Activated T-helper 9 cell treated with anti-CD3 and anti-CD28 coated beads, Interleukin-2, amount 50 U/mL, for 16 hours (primary cell): ENCODE results near the gene TUBGCP6.

Experiments
- DNase-seq: peaks from one replicate; pipeline ENCODE4 v3.0.0-alpha.2; 2020; ENCODE audit warnings: low read depth

Gene TUBGCP6

DNA sequence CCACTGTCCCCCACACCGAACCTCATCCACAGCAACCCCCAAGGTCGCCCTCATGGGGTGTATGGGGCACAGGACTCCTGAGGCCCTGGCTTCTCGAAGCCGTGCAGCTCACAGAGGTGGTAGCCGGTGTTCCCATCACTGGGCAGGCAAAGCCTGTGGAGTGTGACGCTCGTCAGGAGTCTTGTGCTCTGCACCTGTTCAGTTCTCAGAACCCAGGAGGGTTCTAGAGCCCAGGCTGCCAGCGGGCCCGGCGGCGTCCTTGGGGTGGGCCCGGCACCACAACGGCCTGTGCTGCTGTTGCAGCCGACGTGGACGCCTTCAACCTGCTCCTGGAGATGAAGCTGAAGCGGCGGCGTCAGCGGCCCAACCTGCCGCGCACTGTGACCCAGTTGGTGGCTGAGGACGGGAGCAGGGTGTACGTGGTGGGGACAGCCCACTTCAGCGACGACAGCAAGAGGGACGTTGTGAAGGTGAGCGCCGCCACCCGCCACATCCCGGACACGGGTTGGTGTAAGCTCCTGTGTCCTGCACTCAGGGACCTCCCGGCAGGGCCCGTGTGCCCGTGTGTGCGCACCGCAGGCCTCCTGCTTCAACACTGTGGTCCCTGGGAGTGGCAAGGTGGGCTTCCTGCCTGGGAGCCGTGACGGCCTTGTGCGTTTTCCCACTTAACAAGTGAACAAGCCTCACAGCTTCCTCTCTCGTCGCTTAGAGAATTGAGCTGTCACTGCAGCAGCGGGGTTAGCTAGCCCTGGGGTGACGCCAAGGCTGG lies 50.6 kb downstream of the TUBGCP6 start:
- no peak for DNase-seq

- no peak for DNase-seq
These were observed 51.2 kb downstream of the TUBGCP6 start for GRCh38 chr22:50193621-50194020.

- DNase-seq: no peak
These were observed 52.2 kb downstream of the TUBGCP6 start for GRCh38 chr22:50192436-50193204.

GRCh38 chr22:50190941-50191741 lies 53.7 kb downstream of the TUBGCP6 start:
- DNase-seq: peak; percentile 59

- DNase-seq: peak; percentile 67
These were observed 54.5 kb downstream of the TUBGCP6 start for GRCh38 chr22:50190182-50190940.

DNA sequence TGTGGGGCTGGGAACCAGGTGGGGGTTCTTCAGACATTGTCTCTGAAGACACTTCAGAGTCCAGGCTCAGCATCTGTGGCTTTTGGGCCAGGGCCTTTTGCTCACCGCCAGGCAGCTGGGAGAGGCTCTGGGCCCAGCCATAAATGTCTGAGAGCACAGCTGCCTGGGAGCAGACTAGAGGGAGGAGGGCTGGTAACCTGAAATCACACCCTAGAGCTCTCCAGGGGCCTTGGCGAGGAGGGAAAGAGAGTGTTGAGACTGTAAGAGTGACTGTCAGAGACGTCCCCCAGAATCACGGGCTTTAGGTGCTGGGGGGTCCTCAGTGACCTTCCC lies 55.0 kb downstream of the TUBGCP6 start:
- no peak for DNase-seq

DNA sequence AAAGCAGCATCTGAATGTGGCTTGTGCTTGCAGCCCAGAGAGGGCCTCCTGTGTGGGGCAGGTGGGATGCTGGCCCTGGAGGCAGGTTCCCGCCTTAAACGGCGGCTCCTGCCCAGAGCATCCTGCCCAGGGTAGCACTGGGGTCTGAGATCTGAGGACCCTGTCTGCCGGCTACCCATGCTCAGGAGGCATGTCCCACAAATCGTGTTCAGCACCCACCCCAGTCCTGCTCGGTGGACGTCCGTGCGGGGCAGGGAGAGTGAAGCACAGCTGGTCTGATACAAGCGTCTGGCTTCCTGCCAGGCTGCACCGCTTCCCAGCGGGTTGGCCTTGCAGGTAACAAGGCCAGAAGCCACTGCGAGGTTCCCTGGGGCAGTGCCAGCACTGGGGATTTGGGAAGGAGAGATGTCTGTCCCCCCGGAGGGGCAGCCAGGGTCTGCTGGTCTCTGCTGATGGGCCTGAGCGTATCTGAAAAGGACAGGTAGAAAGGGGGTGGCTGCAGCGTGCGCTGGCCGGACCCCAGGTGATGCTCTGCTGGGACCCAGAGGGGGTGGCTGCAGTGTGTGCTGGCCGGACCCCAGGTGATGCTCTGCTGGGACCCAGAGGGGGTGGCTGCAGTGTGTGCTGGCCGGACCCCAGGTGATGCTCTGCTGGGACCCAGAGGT lies 55.5 kb downstream of the TUBGCP6 start:
- no peak for DNase-seq

GRCh38 chr22:50188356-50188755 lies 56.5 kb downstream of the TUBGCP6 start:
- no peak for DNase-seq

GRCh38 chr22:50186761-50187523 lies 57.9 kb downstream of the TUBGCP6 start:
- DNase-seq: no peak

DNA sequence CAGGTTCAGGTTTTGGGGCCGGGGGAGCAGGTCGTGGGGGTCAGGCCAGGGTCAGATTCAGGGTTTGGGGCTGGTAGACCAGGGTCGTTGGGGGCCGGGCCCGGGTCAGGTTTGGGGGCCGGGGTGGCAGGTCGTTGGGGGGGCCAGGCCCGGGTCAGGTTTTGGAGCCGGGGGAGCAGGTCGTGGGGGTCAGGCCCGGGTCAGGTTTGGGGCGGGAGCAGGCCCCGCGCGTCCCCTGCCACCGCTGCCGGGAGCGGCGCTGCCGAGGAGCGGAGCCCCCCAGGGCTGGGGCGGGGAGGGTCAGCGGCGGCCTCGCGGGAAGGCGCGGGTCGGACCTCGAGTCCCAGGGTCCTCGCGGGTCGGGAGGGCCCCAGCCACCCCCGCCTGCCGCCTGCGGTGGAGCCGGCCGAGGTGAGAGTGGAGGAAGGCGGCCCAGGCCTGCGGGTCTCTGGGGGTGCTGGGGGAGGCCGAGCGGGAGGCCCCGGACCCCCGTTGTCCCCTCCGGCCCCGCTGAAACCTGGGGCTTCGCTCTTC lies 58.6 kb downstream of the TUBGCP6 start:
- DNase-seq: no peak

- peak; percentile 85 for DNase-seq
These were observed 59.3 kb downstream of the TUBGCP6 start, which contains the start of gene TRABD for GRCh38 chr22:50185375-50186087. TRABD (plus strand) TSS chr22:50185913; CDS start chr22:50193061, 7,148 bp downstream.

GRCh38 chr22:50184902-50185374 lies 59.9 kb downstream of the TUBGCP6 start:
- DNase-seq: no peak

DNA sequence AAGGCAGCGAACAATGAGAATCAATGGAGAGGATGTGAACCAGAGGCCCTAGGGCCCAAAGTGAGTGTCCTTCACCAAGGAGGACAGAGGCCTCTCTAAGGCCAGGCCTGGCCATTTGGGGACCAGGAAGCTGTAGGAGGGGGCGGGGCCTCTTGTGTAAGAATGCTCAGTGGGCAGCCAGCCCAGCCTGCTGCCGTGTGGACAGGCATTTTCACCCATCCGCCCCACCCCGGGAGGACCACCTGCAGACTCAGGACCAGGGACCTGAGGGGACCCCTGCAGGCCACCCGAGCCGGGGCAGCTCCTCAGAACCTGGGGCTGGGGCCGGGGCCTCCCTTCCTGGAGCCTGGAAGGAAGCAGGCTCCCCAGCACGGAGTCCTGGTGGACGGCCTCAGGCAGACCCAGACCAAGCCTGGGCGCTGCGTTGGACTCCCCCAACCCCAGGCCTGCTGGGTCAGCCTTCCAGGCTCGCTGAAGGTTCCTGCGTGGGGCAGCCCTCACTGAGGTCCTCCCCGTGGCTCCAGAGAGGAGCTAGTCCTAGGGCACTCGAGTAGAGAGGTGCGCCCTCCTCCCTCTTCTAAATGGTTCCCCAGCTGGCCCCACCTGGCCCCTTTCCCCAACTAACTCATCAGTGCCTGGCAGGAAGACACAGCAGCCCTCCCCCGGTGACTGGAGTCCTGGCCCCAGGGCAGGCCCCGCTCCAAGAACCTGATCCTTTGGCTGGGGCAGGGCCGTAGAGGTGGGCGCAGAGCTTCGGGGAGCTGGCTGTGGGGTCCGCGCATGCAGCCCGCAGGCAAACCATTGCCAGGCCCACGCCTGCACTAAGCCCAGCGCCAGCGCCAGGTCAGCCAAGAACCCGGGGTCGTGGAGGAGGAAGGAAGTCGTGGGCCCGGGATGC lies 60.6 kb downstream of the TUBGCP6 start:
- no peak for DNase-seq

GRCh38 chr22:50183141-50183971 lies 61.5 kb downstream of the TUBGCP6 start:
- DNase-seq: no peak

- no peak for DNase-seq
These were observed 62.4 kb downstream of the TUBGCP6 start for GRCh38 chr22:50182176-50183081.
